Esophagus muscularis mucosa (tissue), 4 donors: ENCODE measurements around the gene PCDH18. TPM values are rescaled to one million over a fixed set of nuclear protein-coding genes. Genes with fewer than 3 reads are reported as not detected.

Experiments
- DNase-seq: peaks from one replicate; pipeline ENCODE4 v3.0.0-alpha.2; 2017; ENCODE audit errors: extremely low spot score
- H3K27ac ChIP-seq, 4 donors: fragments of 200-600 bp; sonication (generic); replicated peaks in 1 of 4; 1 replicate in 3 of 4; 2 replicates in 1 of 4; pipeline ENCODE4 v1.5.1; 2016 to 2019; ENCODE audit warnings: mild to moderate bottlenecking in 1 of 4
- H3K27me3 ChIP-seq, 4 donors: fragments of 200-600 bp; sonication (generic); one replicate each; pipeline versions ENCODE4 v1.5.1 to v1.6.0; 2016 to 2019
- H3K36me3 ChIP-seq, 4 donors: fragments of 200-600 bp; sonication (generic); one replicate each; pipeline ENCODE4 v1.5.1; 2016 to 2019
- H3K4me1 ChIP-seq, 4 donors: fragments of 200-600 bp; sonication (generic); one replicate each; pipeline ENCODE4 v1.5.1; 2016 to 2019
- H3K4me3 ChIP-seq, 4 donors: fragments of 200-600 bp; sonication (generic); 1 replicate in 2 of 4; 2 replicates in 2 of 4; pipeline ENCODE4 v1.5.1; 2016 to 2019; ENCODE audit warnings: mild to moderate bottlenecking in 4 of 4, moderate library complexity in 1 of 4
- H3K9me3 ChIP-seq, 4 donors: fragments of 200-600 bp; sonication (generic); 1 replicate in 3 of 4; 2 replicates in 1 of 4; pipeline ENCODE4 v1.5.1; 2016 to 2019
- CTCF ChIP-seq, 3 experiments: fragments of 200-600 bp in 2 of 3; fragments of 450-650 bp in 1 of 3; sonication (generic) in 2 of 3; IDR thresholded peaks; one replicate each; pipeline ENCODE4 v1.5.1; 2017 to 2019; ENCODE audit warnings: antibody characterized with exemption in 3 of 3, mild to moderate bottlenecking in 2 of 3, moderate library complexity in 1 of 3
- EP300 ChIP-seq: sonication (generic); formaldehyde crosslinking; IDR thresholded peaks from one replicate; pipeline ENCODE4 v1.6.1; 2017; ENCODE audit warnings: antibody characterized with exemption
- POLR2A ChIP-seq: fragments of 450-650 bp; IDR thresholded peaks from one replicate; pipeline ENCODE4 v1.6.1; 2017; ENCODE audit warnings: antibody characterized with exemption, moderate library complexity, mild to moderate bottlenecking, low read depth
- POLR2AphosphoS5 ChIP-seq, 2 donors: sonication (generic); formaldehyde crosslinking; IDR thresholded peaks; one replicate each; pipeline ENCODE4 v1.6.1; 2017; ENCODE audit warnings: antibody characterized with exemption in 2 of 2
- WGBS: methylation state at CpG from one replicate; pipeline ENCODE4 v1.1.5; 2018; 5-methylcytosine and 5-hydroxymethylcytosine counted together
- intact Hi-C: fragments of 100-400 bp; cut with DNase I; formaldehyde crosslinking; loops from one replicate; pipeline ENCODE4 v1.15.1; 2023
- total RNA-seq, 4 donors: library from RNA; depleted of rRNA; stranded (reverse); fragments of >200 nt; gene quantifications; one replicate each; pipeline versions ENCODE4 v1.1.0 to v1.2.1, GENCODE V29; 2016

Gene PCDH18
- total RNA-seq, 4 donors from 2014 or later = 38.3 to 62.1 (median 51.0) TPM

DNA sequence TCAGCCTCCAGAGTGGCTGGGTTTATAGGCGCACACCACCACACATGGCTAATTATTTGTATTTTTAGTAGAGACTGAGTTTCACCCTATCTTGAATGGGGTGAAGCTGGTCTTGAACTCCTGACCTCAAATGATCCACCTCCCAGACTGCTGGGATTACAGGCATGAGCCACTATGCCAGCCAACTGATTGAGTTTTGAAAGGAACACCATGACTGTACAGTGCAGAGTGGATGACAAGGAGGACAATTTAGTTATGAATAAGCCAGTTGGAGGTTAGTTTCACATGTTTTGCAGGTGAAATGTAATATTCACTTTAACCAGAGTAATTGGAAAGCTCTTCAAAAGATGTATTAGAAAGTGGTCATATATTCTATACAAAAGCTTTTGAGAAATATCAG is 60.8 kb downstream of the PCDH18 start:
- TF ChIP-seq POLR2AphosphoS5 (IDR thresholded peaks at IDR 0.05) = no peak
- no peak for TF ChIP-seq POLR2A
- no peak for TF ChIP-seq CTCF (IDR thresholded peaks at IDR 0.05)
- TF ChIP-seq EP300 = no peak
- Histone ChIP-seq H3K4me3 (no peak overlapping the region), H3K27ac (no peak overlapping the region), H3K27me3 (no peaks in the 10 kb centered on the region), H3K36me3 (no peaks in the 10 kb centered on the region), H3K9me3 (no peaks in the 10 kb centered on the region), H3K4me1 (peaks cover 0 to 12% (median 4%) of the 10 kb centered on the region in 4 donors)
- DNase-seq = no peak
- intact Hi-C loops = no loop called here
- WGBS = 100% methylated on average over 1 of the region's 1 CpG

- H3K4me3 ChIP-seq = no peak overlapping the region
- no peaks in the 10 kb centered on the region for H3K9me3 ChIP-seq
- H3K27ac ChIP-seq = no peak overlapping the region
- intact Hi-C loops = no loop called here
- H3K27me3 ChIP-seq = no peaks in the 10 kb centered on the region
- DNase-seq = no peak
- no peak for TF ChIP-seq POLR2A
- no peak for TF ChIP-seq CTCF (IDR thresholded peaks at IDR 0.05)
- TF ChIP-seq POLR2AphosphoS5 (IDR thresholded peaks at IDR 0.05) = no peak
- TF ChIP-seq EP300 = no peak
- no peaks in the 10 kb centered on the region for H3K36me3 ChIP-seq
- H3K4me1 ChIP-seq = peaks cover 0 to 12% (median 5%) of the 10 kb centered on the region in 4 donors
Observed at GRCh38 chr4:137470806-137471205, 61.5 kb downstream of the PCDH18 start.
